Adrenal gland (tissue), 5 donors: ENCODE results near the gene EXO1.

ENCODE experiments used
- CTCF ChIP-seq, 6 experiments: fragments of 450-650 bp in 4 of 6; fragments of 200-600 bp in 2 of 6; sonication (generic) in 1 of 6; IDR thresholded peaks; 1 replicate in 5 of 6; 2 replicates in 1 of 6; pipeline versions ENCODE4 v1.5.1 to v1.8.0; 2016 to 2021; ENCODE audit warnings: antibody characterized with exemption in 6 of 6, mild to moderate bottlenecking in 2 of 6, moderate library complexity in 1 of 6
- POLR2A ChIP-seq, 2 donors: fragments of 450-650 bp; IDR thresholded peaks; one replicate each; pipeline ENCODE4 v1.6.1; 2017; ENCODE audit warnings: antibody characterized with exemption in 2 of 2, mild to moderate bottlenecking in 2 of 2, moderate library complexity in 1 of 2
- donor health status: DM: no; HTN: no; CAD: no.

DNA sequence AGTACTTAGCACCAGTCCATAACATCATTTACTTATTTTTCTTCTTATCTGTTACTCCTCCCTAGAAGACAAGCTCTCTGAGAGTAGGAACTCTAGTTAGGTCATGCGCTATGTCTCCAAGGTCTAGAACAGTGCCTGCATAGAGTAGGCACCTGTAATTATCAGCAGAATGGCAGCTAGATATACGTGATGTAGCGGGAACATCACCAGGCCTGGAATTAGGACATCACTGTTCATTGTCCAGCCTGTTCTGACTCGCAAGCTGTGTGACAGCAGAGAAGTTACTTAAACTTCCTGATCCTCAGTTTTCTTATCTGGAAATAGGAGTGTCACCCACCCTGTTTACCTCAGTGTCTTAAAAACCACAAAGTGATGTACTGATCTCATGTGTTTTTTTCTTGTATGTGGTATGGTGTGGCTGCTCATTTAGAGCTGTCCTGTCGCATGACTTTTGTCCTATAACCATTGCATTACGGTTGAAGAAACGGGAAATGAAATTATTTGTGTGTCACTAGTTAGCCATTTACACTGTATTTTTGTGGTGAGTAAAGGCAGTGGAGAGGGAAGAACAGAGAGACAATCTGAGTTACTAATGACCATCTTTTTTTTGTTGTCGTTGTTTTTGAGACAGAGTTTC lies 37.1 kb upstream of the EXO1 start:
- TF ChIP-seq CTCF (IDR thresholded peaks at IDR 0.05) (no peak), POLR2A (IDR thresholded peaks at IDR 0.05) (no peak)
